Head of caudate nucleus (tissue), 42 donors: ENCODE results near the gene ARID4B.

ENCODE experiments used
- DNase-seq, 42 donors: peaks; one replicate each; pipeline versions ENCODE4 v3.0.0 to v3.0.0-alpha.2; 2020 to 2021; ENCODE audit warnings: mixed read lengths in 7 of 42
- intact Hi-C: fragments of 100-400 bp; cut with DNase I; formaldehyde crosslinking; loops from one replicate; pipeline ENCODE4 v1.15.0; 2022

ARID4B gene

DNA sequence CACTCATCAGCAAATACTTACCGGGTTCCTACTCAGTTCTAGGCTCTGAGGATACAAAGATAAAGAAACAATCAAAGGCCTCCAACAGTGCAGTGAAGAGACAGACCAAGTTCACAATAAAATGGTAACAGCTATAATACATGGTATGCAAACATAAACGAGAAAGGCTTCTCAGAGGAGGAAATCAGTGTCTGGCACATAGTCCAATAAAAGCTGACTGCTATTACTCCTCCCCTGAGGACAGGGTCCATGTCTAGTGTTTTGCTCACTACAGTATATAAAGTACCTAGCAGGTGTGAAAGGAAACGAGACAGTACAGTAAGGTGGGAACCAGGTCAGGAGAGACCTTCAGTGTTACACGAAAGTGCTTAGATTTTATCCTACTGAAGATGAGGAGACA lies 171.2 kb downstream of the ARID4B start:
- no peak for DNase-seq
- intact Hi-C loops: no loop called here

DNA sequence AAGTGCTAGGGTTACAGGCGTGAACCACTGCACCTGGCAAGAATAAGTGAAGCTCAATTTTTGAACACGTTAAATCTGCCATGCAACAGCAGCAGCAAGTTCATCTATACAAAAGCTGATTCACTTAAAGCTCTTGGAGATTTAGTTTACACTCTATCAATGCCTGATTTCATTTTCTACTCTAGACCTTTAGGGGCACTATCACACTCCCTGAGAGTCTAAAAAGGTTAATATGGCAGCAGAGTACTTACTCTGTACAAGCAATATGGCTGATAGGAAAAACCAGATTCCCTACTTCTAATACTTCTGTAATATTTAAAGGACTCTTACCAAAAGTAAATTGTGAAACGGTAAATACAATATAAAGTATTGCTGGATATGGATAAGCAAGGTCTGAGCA lies 171.7 kb downstream of the ARID4B start:
- intact Hi-C loops: no loop called here
- no peak for DNase-seq

DNA sequence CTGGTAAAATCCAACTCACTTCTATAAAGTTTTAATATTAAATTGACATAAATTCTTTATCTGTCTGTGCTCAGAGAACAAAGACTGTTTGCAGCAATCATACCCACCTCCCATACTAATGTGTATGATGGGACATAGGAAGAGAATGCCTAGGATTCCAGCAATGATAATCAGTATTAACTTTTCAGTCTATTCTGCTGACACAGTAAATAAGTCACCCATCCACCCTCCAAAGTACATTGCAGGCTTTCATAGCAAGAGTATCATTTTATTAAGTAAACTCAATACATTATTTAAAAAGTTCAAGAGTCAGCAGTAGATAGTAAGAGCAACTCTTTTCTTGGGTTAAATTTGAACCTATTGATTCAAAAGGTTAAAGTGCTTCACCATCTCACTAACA lies 175.7 kb downstream of the ARID4B start:
- intact Hi-C loops: no loop called here
- no peak for DNase-seq

DNA sequence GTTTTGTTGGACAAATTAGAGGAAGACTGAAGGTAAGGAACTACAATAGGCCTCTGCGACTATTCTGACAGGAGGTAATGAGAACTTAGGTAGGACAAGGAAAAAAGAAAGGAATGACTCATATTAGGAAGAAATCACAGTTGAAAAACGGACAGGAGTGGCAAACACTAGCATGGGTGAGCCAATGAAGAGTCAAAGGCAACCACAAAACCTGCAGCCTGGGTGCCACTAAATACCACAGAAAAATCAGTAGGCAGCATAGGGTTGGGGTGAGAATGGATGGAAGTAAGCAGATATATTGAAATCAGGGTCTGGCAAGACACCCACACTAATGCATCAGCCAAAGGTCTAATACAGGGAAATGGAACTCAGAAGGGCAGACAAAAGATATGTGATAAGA lies 176.9 kb downstream of the ARID4B start:
- intact Hi-C loops: no loop called here
- DNase-seq: no peak

DNA sequence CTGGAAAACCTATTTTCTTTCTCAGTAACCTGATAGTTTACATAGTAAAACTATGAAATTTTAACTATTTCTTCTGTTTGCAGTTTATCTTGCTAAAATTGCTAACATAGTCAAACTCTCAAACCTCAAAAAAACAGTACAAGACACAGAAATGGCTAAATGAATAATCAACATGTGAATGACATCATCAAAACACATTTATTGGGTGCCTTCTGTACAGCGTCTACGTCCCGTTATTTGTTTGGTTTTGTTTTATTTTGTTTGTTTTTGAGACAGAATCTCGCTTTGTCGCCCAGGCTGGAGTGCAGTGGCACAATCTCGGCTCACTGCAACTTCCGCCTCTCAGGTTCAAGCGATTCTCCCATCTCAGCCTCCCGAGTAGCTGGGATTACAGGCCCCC lies 178.2 kb downstream of the ARID4B start:
- intact Hi-C loops: no loop called here
- DNase-seq: no peak

DNA sequence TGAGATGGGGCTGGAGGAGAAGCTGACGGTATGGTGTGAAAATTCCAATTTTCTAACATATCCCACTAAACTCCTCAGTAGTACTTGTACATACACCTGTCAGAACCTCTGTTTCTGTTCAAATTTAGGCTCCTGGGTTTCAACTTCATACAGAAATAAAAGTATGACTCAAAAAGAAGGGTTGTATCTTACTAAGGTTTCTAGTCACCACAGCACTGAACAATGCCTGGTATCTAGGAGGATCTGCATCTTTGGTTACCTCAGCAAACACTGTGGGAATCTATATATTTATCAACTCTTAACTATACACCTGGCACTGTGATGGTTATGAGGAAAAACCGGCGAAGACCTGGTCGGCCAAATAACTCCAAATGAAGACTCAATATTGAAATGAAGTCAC lies 180.7 kb downstream of the ARID4B start:
- DNase-seq: peak in 1 of 42 donors; percentile 6
- intact Hi-C loops: no loop called here

DNA sequence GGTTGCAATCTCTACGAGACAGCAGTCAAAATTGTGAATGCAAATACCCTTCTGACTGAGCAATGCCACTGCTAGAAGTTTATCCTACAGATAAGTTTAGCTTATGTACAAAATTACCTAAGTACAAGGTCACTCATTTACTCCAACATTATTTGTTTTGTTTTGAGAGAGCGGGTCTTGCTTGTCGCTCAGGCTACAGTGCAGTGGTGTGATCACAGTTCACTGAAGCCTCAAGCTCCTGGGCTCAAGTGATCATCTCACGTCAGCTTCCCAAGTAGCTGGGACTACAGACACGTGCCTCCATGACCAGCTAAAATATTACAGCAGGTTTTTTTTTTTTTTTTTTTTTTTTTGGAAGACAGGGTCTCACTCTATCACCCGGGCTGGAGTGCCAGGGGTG lies 182.3 kb downstream of the ARID4B start:
- intact Hi-C loops: no loop called here
- DNase-seq: no peak

GRCh38 chr1:235142991-235143390 lies 185.0 kb downstream of the ARID4B start:
- intact Hi-C loops: no loop called here
- DNase-seq: no peak

DNA sequence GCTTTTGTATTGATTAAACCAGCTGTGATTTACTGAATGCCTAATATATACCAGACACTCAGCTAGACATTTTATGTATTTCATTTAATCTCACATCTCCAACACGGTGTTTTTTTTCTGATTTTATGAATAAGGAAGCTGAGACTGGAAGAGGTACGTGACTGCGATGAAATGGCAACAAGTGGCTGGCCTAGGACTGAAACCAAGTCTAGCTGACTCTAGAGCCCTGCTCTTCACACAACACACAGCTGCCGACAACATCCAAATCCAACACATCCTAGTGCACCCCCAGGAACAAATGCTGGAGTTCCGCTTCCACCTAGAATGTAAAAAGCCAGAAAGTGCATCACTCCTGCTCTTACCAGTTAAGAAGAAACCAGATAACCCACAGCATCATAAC lies 188.7 kb downstream of the ARID4B start:
- intact Hi-C loops: no loop called here
- no peak for DNase-seq

DNA sequence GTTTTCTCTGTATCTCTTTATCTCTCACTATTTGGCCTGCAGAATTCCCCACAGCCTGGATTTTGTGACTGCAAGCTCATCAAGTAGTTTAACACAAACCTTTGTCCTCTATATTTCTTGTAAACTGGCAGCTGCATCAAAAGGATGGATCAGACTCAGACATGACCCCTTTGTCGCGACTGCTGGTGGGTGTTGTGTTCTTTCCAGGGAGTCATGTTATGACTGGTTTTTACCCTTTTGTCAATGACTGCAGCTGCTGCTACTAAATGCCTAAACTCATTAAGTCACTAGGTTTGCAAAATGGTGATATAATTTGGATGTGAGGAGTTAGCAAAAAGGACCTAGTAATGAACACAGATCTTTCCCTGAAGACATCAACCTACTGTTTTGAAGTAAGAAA lies 189.2 kb downstream of the ARID4B start:
- DNase-seq: no peak
- intact Hi-C loops: no loop called here

DNA sequence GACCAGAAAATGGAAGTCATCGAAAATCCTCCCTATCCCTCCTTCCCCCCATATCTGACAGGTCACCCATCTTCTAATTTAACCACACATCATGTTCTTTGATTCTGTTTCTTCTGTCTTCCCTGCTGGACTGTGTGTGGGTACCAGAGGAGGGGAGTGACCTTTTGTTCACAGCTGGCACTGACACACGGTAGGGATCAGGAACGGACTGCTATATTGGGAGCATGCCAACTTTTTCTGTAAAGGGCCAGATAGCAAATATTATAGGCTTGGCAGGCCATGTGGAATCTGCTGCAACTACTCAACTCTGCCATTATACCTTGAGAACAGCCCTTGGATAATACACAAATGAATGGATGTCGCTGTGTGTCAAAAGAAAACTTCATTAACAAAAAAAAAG lies 191.9 kb downstream of the ARID4B start:
- intact Hi-C loops: no loop called here
- DNase-seq: no peak

DNA sequence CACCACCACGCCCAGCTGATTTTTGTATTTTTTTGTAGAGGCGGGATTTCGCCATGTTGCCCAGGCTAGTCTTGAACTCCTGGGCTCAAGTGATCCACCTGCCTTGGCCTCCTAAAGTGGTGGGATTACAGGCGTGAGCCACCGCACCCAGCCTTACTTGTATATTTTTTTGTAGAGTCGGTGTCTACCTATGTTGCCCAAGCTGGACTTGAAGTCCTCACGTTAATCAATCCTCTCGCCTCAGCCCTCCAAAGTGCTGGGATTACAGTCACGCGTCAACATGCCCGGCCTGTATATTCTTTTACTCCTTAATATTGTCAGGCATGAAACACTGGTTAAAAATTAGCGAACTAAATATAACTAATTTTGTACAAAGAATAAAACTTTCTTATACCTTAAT lies 193.8 kb downstream of the ARID4B start:
- DNase-seq: no peak
- intact Hi-C loops: no loop called here

GRCh38 chr1:235133086-235133485 lies 194.9 kb downstream of the ARID4B start:
- no peak for DNase-seq
- intact Hi-C loops: no loop called here

GRCh38 chr1:235131961-235132360 lies 196.0 kb downstream of the ARID4B start:
- no peak for DNase-seq
- intact Hi-C loops: no loop called here

DNA sequence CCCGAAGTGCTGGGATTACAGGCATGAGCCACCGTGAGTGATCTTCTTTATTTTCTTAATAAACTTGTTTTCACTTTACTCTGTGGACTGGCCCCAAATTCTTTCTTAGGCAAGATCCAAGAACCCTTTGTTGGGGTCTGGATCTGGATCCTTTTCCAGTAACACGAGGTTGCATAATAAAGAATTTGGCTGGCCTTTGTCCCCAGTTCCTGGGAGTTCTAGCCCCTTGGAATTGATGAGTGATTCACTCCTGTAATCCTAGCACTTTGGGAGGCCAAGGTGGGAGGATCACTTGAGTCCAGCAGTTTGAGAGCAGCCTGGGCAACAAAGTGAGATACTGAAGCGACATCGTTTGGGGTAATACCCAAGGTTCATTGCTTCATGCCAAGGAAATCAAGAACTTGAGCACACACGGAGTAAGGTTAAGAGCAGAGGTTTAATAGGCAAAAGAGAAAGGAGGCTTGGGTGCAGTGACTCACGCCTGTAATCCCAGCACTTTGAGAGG lies 197.2 kb downstream of the ARID4B start:
- intact Hi-C loops: no loop called here
- no peak for DNase-seq

DNA sequence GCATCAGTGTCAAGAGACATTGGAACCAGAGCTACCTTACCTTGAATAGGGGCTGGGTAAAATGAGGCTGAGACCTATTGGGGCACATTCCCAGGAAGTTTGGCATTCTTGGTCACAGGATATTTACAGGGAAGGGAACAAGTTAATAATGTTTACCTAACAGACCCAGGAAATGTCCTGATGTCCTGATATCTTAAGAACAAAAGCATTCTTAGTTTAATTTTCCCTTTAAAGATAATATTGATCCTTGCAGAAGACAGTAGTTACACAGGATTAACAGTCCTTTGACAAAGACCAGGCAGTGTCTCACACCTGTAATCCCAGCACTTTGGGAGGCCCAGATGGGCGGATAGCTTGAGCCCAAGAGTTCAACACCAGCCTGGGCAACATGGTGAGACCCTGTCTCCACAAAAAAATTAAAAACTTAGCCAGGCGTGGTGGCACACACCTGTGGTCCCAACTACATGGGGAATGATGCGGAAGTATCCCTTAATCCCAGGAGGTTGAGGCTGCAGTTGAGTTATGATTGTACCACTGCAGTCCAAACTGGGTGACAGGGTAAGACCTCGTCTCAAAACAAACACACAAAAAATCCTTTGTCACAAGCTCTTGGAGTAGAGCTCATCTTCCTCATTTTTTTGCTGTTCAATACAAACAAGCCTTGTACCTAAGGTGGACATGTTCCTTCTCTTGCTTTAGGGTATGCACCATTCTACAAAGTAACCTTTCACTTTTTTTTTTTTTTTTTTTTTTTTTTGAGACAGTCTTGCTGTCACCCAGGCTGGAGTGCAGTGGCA lies 198.0 kb downstream of the ARID4B start:
- DNase-seq: no peak
- intact Hi-C loops: no loop called here

DNA sequence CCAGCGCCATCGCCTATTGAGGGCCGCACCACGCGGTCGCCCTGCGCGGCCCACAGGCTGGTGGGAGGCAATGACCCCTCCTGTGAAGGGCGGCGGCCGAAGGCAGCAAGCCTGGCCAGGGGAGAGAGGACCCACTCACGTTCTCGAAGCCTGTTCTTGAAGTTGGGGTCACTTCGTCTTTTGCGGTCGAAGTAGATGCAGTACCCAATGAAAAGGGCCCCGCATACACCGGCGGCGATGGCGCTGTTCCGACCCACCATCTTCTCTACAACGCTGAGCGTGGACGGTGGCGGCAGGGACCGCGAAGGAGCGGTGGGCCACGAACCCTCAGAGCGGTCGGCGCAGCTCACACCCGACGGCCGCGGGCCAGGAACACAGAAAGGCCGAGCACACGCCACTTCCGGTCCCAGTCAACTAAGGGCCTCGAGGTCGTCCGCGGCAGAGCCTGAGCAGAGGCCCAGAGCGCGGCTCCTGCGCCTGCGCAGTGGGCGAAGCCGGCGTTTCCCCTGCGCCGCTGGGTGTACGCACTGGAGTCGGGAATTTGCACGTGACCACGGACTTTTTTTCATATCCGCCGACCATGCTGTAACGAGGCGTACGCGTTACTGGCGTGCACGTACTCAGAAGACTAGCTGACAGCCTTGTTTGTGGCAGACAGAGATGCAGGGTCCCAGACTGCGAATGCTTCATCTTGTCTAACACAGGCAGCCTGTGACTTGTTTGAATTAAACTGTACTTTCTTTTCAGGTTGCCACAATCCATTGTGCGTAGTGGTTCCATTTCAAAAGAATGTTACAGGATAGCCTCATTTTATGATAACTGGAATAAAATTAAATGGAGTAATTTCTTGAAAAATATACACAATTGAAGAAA lies 199.3 kb downstream of the ARID4B start, which contains the start of gene TOMM20:
TSS of gene TOMM20 (minus strand) at position 382 of the 873 bp plus-strand sequence. CDS start at position 260, 122 bp downstream.
- intact Hi-C loops: no loop called here

GRCh38 chr1:235127732-235128455 lies 200.1 kb downstream of the ARID4B start:
- DNase-seq: peak in 4 of 42 donors; percentile 6 to 17 (median 10)
- intact Hi-C loops: no loop called here

More for the DNA sequence above, 199.3 kb downstream of the ARID4B start, which contains the start of gene TOMM20:
- DNase-seq: peak; percentile 91 to 98 (median 96)

DNA sequence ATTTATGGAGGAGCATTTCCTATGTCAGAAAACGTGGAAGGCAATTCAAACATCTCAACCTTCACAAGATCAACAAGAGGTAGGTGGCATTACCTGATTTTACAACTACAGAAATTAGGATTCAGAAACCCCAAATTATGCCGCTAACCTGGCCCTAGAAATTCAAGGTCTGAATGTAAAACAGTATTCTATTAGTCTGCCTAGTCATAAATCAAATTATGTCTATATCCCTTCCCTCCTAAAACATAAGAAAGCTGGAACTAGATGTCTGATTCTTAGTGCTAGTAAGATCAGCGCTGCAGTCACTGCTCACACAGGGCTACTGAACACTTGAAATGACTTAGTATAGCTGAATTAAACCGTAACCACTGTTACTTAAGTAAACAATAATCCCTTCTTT lies 200.8 kb downstream of the ARID4B start:
- intact Hi-C loops: no loop called here
- DNase-seq: no peak
